Erythroblast (primary cell): Measurements from ENCODE around the gene SRRM1.

ENCODE experiments used
- GATA1 ChIP-seq: IDR thresholded peaks from 2 replicates; pipeline ENCODE4 v1.6.1; 2011; ENCODE audit warnings: low read depth, mild to moderate bottlenecking, control low read depth, low read length, moderate library complexity
- POLR2A ChIP-seq: IDR thresholded peaks from 2 replicates; pipeline ENCODE4 v1.6.1; 2011; ENCODE audit warnings: mild to moderate bottlenecking, low read length

GRCh38 chr1:24713176-24713575, 70.1 kb downstream of the SRRM1 start:
- TF ChIP-seq POLR2A, result no peak
- TF ChIP-seq GATA1, result no peak
